HG03457 (cell line): ENCODE data around the gene ZNF507.
"Not testable (repeated sequence)": the region's sequence is repeated elsewhere in the genome, so short reads cannot be mapped to it uniquely, and the experiment has no call there.

Source experiments
- ATAC-seq: cut with Tn5 transposase; IDR thresholded peaks from one replicate; pipeline ENCODE4 v1.9.1; 2021; ENCODE audit warnings: moderate number of reproducible peaks; ENCODE audit not compliant: unreplicated experiment

Gene ZNF507

DNA sequence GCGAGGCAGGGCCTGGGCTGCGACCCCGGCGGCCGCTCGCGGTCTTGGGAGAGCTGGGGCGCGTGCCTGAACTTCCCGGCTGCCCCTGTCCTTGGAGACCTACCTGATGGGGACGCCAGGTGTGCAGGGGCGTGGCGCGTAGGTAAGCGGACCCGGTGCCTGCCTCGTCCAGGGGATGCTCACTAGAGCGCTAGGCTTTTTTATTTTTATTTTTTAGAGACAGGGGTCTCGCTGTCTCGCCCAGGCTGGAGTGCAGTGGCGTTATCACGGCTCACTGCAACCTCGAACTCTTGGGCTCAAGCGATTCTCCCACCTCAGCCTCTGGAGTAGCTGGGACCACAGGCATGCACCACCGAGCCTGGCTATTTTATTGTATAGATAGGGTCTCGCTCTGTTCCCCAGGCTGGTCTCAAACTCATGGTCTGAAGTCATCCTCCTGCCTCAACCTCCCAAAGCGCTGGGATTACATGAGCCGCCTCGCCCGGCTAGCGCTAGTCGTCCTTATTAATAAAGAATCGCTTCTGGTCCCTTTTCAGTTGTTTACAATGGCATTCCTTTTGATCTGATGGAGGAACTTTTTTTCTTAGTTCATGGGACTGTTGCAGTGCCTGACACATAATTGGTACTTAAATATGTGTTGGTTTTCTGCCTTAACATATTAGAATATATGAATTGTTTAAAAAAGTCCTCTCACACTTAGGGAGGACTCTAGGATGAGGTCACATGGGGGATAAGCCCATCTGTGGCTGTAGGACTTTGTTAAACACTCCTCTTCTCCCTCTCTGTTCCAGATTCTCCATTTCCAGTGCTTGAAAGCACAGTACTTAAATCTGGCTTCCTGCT, 61.0 kb downstream of the ZNF507 start:
- no peak for ATAC-seq

DNA sequence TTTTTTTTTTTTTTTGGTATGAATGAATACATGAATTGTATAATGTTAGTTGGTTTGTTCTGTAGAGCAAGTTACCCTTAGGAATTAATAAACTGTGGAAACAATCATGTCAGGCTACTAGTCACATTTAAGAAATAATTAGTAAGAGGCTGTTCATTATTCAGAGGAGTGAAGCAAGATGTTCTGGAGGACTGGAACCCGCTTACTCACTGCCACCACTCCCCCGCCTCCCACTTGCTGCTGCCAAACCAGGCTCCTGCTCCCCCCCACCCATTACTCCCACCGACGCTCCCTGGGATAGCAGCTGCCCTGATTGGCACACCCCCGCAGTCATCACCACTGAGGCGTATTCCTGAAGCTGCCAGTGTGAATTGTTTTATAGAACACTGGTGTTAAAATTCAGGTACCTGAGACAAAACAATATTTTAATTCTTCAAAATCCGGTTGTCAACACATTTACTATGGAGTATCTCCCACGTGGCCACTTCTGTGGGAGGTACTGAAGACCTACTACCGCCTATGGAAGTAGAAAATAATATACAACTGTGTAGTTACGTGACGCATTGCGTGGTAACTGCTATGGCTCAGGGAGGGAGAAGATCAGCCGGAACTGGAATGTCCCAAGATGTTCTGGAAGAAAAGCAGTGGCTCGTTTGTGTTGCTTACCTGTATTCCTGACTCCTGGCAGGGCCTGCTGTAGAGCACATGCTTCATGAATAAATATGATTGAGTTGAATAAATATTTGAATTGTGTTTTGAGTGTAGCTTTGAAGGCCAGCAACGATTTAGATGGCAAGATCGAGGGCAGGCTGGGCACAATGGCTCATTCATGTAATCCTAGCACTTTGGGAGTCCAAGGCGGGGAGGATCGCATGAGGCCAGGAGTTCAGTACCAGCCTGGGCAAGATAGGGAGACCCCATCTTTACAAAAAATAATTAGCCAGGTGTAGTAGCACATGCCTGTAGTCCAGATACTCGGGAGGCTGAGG, 61.9 kb downstream of the ZNF507 start:
- ATAC-seq = no peak

DNA sequence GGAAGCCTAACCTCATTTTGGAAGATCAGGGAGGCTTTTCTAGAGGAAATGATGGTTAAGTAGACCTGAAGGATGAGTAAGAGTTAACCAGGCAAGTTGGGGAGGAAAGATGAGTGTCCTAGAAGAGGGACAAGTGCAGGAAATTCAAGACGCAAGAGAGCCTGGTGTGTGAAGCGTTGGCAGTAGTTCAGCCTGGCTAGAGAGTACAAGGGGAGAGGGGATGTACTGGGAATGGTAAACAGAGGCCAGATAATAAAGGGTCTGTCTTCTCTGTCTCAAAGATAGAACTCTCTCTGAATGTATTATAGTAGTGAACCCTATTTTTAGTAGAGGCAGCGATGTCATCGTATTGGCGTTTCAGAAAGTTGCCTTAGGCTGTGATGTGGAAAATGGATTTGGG, 69.8 kb downstream of the ZNF507 start:
- ATAC-seq = no peak

DNA sequence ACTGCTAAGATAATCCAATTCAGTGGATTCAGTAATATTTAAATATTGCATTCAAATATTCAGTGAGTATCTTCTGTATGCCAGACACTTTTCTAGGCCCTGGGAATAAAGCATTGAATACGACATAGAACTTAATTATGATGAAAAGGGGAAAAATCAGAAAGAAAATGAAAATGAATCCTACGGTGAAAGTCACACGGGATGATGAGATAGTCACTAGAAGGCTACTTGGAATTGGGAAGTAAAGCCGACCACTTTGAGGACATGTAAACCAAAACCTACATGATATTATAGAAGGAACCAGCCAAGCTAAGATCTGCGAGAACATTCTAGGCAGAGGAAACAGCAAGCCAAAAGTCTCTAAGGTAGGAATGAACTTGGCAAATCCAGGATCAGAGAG, 70.3 kb downstream of the ZNF507 start:
- ATAC-seq = no peak

DNA sequence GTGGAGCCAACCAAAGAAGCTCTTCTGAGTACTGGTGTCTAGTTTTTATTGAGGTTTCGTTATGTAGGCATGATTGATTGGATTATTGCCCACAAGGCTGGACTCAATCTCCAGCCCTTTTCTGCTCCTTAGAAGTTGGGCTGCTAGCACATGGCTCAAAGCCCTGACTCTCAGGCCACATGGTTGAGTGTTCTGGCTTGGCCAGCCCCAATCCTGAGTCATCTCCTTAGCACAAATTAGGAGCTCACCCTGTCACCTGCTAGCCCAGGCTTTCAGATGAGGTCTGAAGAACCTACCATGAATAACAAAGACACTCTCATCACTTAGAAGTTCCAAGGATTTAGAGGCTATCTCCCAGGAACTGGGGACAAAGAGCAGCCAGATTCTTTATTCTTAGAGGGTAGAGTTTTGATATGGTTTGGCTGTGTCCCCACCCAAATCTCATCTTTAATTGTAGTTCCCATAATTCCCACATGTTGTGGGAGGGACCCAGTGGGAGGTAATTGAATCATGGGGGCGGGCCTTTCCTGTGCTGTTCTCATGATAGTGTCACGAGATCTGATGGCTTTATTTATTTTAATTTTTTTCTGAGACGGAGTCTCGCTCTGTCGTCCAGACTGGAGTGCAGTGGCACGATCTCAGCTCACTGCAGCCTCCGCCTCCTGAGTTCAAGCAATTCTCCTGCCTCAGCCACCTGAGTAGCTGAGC, 71.5 kb downstream of the ZNF507 start:
- ATAC-seq = no peak

DNA sequence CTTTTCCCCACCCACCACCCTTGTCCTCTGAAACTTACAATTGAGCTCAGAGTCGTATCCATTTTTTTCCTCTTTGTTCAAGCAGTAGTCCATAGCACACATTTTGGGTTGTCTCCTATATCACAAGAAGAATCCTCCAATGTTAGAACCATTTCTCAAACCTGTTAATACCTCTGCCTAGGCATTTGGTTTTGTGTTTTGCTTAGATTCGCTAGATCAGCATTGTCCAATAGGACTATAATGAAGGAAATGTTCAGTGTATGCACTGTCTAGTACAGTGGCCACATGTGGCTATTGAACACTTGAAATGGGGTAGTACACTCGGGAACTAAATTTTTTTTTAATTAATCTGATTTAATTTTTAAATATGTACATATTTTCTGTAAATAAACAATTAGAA, 72.7 kb downstream of the ZNF507 start:
- no peak for ATAC-seq

DNA sequence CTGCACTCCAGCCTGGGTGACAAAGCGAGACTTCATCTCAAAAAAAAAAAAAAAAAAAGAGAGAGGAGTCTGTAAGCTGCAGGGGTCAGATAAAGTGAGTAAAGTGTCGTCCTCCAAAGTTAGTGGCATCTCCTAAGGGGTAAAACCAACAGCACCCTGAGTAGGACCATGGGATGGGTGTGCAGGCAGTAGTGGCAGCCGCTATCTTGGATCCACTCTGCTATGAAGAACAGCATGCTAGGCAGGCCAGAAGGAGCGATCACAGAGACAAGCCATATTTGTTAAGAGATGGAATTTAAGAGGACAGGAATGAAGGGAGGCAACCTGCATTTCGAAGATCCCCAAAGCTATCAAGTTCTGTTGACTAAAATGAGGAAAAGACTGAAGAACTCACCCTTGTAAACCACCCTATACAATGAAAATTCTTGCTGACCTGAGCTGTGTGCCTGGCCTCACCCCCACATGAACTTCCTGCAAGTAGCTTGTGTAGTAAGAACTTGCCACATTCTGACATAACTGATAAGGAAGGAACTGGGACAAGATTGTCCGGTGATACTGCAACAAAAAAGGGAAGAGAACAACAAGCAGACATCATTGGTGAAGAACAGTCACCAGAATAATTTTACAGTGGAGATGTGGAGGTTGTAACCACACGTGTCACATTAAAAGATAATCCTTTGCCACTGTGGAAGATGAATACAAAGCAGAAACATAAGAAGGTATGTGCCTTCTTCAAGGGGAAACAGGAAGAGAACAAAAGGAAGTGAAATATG, 76.4 kb downstream of the ZNF507 start:
- no peak for ATAC-seq

DNA sequence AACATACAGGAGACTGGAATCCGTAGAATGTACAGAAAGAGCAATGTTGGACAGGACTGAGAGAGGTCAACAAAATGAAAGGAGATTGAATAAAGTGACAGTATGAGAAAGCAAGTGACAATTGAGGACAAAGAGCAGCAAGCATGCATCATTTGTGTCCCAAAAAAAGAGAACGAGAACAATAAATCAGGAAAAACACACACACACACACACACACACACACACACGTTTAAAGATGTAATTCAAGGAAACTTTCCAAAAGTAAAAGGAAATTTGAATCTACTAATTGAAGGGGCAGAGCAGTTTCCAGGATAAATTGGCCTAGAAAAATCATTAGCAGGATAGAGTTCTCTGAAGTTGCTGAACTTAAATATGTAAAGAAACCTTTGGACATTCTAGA, 77.0 kb downstream of the ZNF507 start:
- no peak for ATAC-seq

DNA sequence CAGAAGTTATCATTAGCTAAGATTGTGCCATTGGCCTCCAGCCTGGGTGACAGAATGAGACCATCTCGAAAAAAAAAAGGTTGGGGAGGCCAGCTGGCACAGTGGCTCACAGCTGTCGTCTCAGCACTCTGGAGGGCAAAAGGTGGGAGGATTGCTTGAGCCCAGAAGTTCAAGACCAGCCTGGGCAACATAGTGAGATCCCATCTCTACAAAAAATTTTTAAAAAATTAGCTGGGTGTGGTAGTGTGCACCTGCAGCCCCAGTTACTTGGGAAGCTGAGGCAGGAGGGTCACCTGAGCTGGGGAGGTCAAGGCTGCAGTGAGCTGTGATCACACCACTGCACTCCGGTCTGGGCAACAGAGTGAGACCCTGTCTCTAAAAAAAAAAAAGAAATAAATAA, 78.5 kb downstream of the ZNF507 start:
- ATAC-seq = not testable (repeated sequence)

DNA sequence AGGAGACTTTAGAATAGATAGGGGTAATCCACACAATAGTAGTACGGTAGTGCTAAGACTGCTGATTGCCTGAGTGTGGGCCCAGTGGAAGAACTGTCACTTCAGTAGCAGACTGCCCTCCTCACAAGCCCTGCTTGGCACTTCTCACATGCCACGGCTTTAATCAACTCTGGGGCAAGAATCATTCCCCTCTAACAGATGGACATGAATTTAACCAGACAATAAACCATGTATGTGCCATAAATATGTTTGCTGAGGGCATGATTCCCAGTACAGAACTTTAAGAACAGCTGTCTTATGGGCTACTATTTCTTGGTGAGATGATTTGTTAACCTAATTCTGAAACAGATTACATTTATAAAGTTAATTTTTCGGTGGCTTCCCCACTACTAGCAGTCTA, 82.1 kb downstream of the ZNF507 start:
- ATAC-seq = no peak

DNA sequence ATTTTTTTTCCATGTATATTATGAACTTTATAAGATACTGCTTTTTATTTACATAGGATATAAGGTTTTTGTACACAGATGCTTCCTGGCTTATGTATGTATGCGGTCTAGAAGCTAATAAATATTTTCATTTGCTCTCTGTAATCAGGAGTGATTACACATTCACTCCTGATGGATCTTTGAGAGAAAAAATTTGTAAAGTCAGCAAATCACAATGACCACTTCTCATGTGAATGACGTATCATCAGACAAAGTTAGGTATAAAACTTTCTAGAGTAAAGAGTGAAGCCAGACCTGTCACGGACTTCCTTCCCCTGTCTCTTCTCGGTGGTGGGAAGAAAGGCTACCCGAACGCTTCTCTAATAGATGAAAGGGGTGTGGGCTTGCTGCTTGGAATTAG, 91.3 kb downstream of the ZNF507 start:
- no peak for ATAC-seq

DNA sequence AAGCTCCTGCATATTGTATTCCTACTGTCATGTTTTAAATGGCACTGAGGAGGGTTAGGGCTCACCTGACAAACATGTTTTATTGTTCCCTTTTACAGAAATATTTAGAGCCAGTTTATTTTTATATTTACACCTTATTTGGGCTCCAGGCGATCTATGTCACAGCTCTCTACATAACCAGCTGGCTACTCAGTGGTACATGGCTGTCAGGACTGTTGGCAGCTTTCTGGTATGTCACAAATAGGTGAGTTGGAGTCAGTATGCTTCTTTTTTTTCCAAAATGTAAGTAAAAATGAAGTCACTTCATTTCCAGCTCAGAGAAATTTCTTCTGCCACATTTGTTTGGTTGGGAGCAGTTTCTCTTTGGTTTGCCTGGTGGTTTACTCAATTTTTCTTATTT, 91.7 kb downstream of the ZNF507 start:
- no peak for ATAC-seq
